ENCODE results near the gene HDAC4.

The HDAC4 gene

GRCh38 chr2:239393941-239394340, 6.9 kb downstream of the HDAC4 start:
- H3K4me3 ChIP-seq (ENCODE audit: low read depth, low read length) = no peak overlapping the region
- DNase-seq (ENCODE audit: low read depth) = no peak
- TF ChIP-seq, protein P1, sequence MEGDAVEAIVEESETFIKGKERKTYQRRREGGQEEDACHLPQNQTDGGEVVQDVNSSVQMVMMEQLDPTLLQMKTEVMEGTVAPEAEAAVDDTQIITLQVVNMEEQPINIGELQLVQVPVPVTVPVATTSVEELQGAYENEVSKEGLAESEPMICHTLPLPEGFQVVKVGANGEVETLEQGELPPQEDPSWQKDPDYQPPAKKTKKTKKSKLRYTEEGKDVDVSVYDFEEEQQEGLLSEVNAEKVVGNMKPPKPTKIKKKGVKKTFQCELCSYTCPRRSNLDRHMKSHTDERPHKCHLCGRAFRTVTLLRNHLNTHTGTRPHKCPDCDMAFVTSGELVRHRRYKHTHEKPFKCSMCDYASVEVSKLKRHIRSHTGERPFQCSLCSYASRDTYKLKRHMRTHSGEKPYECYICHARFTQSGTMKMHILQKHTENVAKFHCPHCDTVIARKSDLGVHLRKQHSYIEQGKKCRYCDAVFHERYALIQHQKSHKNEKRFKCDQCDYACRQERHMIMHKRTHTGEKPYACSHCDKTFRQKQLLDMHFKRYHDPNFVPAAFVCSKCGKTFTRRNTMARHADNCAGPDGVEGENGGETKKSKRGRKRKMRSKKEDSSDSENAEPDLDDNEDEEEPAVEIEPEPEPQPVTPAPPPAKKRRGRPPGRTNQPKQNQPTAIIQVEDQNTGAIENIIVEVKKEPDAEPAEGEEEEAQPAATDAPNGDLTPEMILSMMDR (IDR thresholded peaks at IDR 0.05; ENCODE audit: insufficient read depth, low read depth, low read length, missing control alignments) = no peak

- DNase-seq (ENCODE audit: low read depth) = no peak
- TF ChIP-seq, protein P1 (IDR thresholded peaks at IDR 0.05; ENCODE audit: insufficient read depth, low read depth, low read length, missing control alignments) = no peak
- no peak overlapping the region for H3K4me3 ChIP-seq (ENCODE audit: low read depth, low read length)
Observed at GRCh38 chr2:239393388-239393940, 7.4 kb downstream of the HDAC4 start.

DNA sequence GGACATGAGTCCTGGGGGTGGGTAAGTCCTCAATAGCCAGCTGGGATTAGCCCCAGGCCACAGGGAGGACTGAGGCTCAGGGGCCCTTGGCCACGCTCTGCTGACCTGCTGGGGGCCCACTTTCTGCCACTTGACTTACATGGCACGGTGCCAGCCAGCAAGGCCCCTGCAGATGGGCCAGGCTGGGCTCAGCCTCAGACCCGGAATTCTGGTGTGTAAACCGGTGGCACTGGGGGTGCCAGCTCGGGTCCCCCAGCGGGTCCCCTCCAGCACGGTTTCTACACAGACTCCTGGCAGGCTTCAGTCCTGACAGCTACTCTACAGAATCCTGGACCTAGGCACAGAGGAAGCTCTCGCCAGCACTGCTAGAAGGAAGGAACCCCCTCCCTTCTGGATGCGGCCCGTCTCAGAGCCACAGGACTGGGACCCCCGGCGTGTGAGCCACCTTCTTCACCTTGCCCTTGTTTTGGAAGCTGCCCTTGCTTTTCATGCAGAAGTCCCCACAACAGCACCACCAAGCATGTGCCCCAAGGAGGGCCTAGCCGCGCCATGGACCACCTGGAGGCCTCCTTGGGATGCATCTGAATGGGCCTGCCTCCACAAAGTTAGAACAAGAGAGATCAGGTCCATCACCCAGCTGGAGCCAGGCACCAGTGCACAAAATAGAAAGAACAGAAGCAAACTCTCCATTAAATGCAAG, 8.0 kb downstream of the HDAC4 start:
- DNase-seq (ENCODE audit: low read depth) = no peak
- H3K4me3 ChIP-seq (ENCODE audit: low read depth, low read length) = no peak overlapping the region
- TF ChIP-seq, protein P1 (IDR thresholded peaks at IDR 0.05; ENCODE audit: insufficient read depth, low read depth, low read length, missing control alignments) = no peak

GRCh38 chr2:239392072-239392357, 8.8 kb downstream of the HDAC4 start:
- no peak overlapping the region for H3K4me3 ChIP-seq (ENCODE audit: low read depth, low read length)
- no peak for DNase-seq (ENCODE audit: low read depth)
- TF ChIP-seq, protein P1 (IDR thresholded peaks at IDR 0.05; ENCODE audit: insufficient read depth, low read depth, low read length, missing control alignments) = no peak

DNA sequence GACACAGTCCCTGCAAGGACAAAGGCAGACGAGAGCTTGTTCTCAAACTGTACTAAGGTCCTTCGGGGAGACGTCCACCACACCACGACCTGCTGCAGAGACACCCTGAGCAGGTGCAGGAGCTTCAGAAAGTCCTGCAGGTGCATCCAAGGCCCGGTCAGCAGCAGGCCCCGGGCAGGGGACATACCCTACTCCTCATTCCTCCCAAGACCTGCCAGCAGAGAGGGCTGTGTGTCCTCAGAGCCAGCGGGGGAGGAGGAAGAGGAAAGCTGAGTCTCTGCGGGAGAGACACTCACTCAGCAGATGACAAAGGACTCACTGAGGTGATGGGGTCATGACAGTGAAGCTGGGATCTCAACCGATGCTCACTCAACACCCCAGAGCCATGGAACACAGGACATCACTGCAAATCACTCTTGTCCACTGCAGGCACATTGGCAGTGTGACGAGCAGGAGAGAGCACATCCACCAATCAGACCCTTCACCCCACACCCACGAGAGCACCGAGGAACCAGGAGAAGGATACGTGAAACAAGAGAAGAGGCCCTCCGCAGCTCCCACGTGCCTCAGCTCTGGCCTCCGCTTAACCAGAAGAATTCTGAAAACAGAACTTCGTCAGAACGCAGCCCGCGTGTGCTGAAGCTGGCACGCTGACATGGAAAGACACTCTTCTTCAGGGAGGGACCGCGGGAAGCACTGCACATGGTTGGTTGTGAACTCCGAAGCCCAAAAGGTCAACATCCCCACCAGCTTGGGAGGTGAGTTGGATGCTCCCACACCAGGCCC, 9.3 kb downstream of the HDAC4 start:
- no peak overlapping the region for H3K4me3 ChIP-seq (ENCODE audit: low read depth, low read length)
- TF ChIP-seq, protein P1 (IDR thresholded peaks at IDR 0.05; ENCODE audit: insufficient read depth, low read depth, low read length, missing control alignments) = no peak
- DNase-seq (ENCODE audit: low read depth) = no peak

- no peak for DNase-seq (ENCODE audit: low read depth)
- TF ChIP-seq, protein P1 (IDR thresholded peaks at IDR 0.05; ENCODE audit: insufficient read depth, low read depth, low read length, missing control alignments) = no peak
- H3K4me3 ChIP-seq (ENCODE audit: low read depth, low read length) = no peak overlapping the region
Observed at GRCh38 chr2:239390546-239391285, 10.1 kb downstream of the HDAC4 start.

Measured in GM12865 (cell line).